GM12891 (cell line): ENCODE results near the gene OR1E2. TPM values are rescaled to one million over a fixed set of nuclear protein-coding genes. Genes with fewer than 3 reads are reported as not detected.
"Not testable (repeated sequence)": the region's sequence is repeated elsewhere in the genome, so short reads cannot be mapped to it uniquely, and the experiment has no call there.

Experiments
- DNase-seq: peaks from one replicate; pipeline ENCODE4 v3.0.0; 2011; ENCODE audit warnings: low spot score; ENCODE audit not compliant: insufficient read length
- FAIRE-seq: peaks from 2 replicates; lab custom pipeline; 2011; peaks lifted over from hg19 to GRCh38; lab: Jason Lieb, UNC
- PAX5 ChIP-seq: IDR thresholded peaks from 2 replicates; pipeline ENCODE4 v1.6.1; 2011; ENCODE audit warnings: low read length, moderate library complexity, mild to moderate bottlenecking; ENCODE audit not compliant: insufficient read depth, severe bottlenecking
- POLR2A ChIP-seq: IDR thresholded peaks from 2 replicates; pipeline ENCODE4 v1.6.1; 2011; ENCODE audit warnings: low read depth, low read length, control low read depth
- POLR2AphosphoS5 ChIP-seq: IDR thresholded peaks from 2 replicates; pipeline ENCODE4 v1.6.1; 2011; ENCODE audit warnings: low read depth, low read length, control low read depth
- POU2F2 ChIP-seq: IDR thresholded peaks from 2 replicates; pipeline ENCODE4 v1.6.1; 2011; ENCODE audit warnings: low read depth, mild to moderate bottlenecking, control low read depth, low read length, moderate library complexity
- SPI1 ChIP-seq: IDR thresholded peaks from 2 replicates; pipeline ENCODE4 v1.6.1; 2011; ENCODE audit warnings: low read depth, low read length, control low read depth
- TAF1 ChIP-seq: IDR thresholded peaks from 2 replicates; pipeline ENCODE4 v1.6.1; 2011; ENCODE audit warnings: low read depth, low read length, control low read depth
- polyA plus RNA-seq: library from polyadenylated mRNA; unstranded; fragments of >200 nt; gene quantifications from one replicate; pipeline ENCODE4 v1.2.1, GENCODE V29; 2012; ENCODE audit warnings: low read depth, missing spikeins, inconsistent platforms; ENCODE audit not compliant: missing spikeins

OR1E2 gene
- not detected for polyA plus RNA-seq

- TF ChIP-seq POLR2A (no peak), POLR2AphosphoS5 (no peak), POU2F2 (no peak), SPI1 (no peak), PAX5 (no peak), TAF1 (no peak)
- FAIRE-seq (no peak), DNase-seq (no peak)
Measured at GRCh38 chr17:3433741-3434140, at the start of gene OR1E2. Gene OR1E2, minus strand, starts transcription at chr17:3433841. Its CDS starts 0 bp downstream, at chr17:3433841.

DNA sequence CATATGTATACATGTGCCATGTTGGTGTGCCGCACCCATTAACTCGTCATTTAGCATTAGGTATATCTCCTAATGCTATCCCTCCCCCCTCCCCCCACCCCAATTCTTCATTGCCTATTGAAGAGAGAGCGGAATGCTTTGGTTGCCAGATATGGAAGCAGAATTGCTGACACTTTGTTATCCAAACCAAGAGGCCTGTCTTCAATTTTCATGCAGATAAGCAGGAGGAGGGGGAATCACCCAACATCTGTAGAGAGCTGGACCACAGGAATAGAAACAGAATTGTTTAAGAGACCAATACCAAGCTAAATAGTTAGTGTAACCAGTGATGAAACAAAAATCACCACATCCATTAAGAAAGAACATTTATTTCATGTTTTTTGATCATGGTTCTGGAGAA, 49.2 kb upstream of the OR1E2 start:
- DNase-seq (no peak), FAIRE-seq (no peak)
- TF ChIP-seq POLR2AphosphoS5: no peak
- TF ChIP-seq TAF1: no peak
- no peak for TF ChIP-seq SPI1
- no peak for TF ChIP-seq POLR2A
- no peak for TF ChIP-seq POU2F2
- no peak for TF ChIP-seq PAX5

- DNase-seq (no peak), FAIRE-seq (no peak)
- no peak for TF ChIP-seq TAF1
- no peak for TF ChIP-seq POLR2A
Measured at GRCh38 chr17:3479988-3480387, 46.3 kb upstream of the OR1E2 start.

DNA sequence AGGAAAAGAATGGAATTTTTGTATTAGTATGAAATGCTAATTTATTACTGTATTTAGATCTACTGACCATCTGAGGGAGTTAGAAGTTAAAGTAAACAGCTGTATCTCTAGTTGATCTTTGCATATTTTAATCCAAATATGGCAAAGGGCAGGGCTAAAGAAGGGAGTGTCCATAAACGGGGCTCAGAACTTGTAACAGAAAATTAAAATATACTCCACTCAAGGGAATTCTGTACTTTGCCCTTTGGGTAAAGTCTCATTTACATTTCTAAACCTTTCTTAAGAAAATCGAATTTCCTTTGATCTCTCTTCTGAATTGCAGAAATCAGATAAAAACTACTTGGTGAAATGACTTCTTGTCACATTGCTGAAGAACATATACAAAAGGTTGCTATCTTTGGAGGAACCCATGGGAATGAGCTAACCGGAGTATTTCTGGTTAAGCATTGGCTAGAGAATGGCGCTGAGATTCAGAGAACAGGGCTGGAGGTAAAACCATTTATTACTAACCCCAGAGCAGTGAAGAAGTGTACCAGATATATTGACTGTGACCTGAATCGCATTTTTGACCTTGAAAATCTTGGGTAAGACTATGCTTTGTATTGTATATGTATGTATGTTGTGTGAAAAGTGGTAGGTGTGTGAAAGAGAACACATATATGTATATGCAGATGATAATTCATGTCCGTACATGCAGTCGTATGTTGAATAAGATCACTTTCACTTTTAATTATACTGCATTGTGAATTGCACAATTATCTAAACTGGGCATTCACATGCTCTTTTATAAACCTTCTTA, 42.4 kb upstream of the OR1E2 start, which contains the start of gene ASPA:
ASPA (plus strand) TSS at position 186 of the 799 bp plus-strand sequence; CDS start at position 349, 163 bp downstream.
- TF ChIP-seq POLR2A: no peak
- no peak for TF ChIP-seq POLR2AphosphoS5
- TF ChIP-seq TAF1: no peak
- TF ChIP-seq POU2F2: no peak
- TF ChIP-seq SPI1: no peak
- no peak for TF ChIP-seq PAX5
- DNase-seq (no peak), FAIRE-seq (peak; percentile 23)

DNA sequence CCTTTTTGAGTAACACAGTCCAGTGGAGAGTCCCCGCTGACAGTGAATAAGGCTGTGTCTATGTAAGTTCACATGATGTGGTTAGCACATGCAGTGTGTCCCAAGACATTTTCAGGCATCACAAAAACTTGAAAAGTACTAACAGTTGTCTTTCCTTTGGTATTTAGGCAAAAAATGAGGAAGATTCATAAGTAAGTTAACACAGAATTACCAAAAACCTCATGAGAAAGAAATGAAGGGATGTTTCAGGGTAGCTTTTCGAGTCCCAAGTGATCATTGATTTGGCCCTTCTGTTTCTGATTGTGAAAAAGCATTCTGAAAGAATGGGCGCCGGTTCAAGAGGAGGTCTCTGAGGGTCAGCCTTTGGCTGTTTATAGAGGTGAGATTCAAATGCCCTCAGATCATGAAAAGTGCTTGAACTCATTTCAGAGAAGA, 41.6 kb upstream of the OR1E2 start:
- DNase-seq (no peak), FAIRE-seq (no peak)
- no peak for TF ChIP-seq PAX5
- TF ChIP-seq POLR2AphosphoS5: no peak
- no peak for TF ChIP-seq POU2F2
- no peak for TF ChIP-seq SPI1
- TF ChIP-seq POLR2A: no peak
- TF ChIP-seq TAF1: no peak

- FAIRE-seq: no peak
- DNase-seq: no peak
- TF ChIP-seq POLR2AphosphoS5: no peak
- no peak for TF ChIP-seq SPI1
- no peak for TF ChIP-seq POU2F2
- no peak for TF ChIP-seq POLR2A
- no peak for TF ChIP-seq PAX5
- no peak for TF ChIP-seq TAF1
Measured at GRCh38 chr17:3474212-3474611, 40.6 kb upstream of the OR1E2 start.

GRCh38 chr17:3472137-3472536, 38.5 kb upstream of the OR1E2 start:
- TF ChIP-seq POU2F2: no peak
- TF ChIP-seq TAF1: no peak
- no peak for TF ChIP-seq PAX5
- no peak for TF ChIP-seq POLR2AphosphoS5
- no peak for TF ChIP-seq POLR2A
- no peak for TF ChIP-seq SPI1
- FAIRE-seq (no peak), DNase-seq (no peak)

GRCh38 chr17:3471599-3471998, 38.0 kb upstream of the OR1E2 start, which contains the start of gene SPATA22:
Gene SPATA22, minus strand, starts transcription at chr17:3471819. Its CDS starts 2,494 bp downstream, at chr17:3469325.
- FAIRE-seq (no peak), DNase-seq (no peak)
- TF ChIP-seq PAX5 (no peak), POLR2A (no peak), POU2F2 (no peak), POLR2AphosphoS5 (no peak), TAF1 (no peak)

DNA sequence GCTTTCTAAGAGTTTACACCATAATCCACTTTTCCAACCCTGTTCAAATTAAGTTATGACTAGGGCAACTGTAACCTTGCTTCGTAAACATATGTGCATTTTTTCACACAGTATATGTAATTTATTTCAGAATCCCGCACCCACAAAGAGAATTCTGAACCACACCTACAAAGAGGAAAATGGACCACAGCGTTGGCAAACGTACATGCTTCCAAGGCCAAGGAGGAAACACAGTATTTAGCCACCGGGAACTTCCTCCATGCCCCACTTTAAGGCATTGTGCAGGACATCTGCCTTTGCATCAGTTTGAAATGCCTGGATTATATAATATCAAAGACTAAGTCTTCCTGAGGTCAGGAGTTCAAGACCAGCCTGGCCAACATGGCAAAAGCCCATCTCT, 35.9 kb upstream of the OR1E2 start:
- no peak for TF ChIP-seq POLR2A
- no peak for TF ChIP-seq SPI1
- no peak for TF ChIP-seq POLR2AphosphoS5
- no peak for TF ChIP-seq PAX5
- no peak for TF ChIP-seq POU2F2
- no peak for TF ChIP-seq TAF1
- FAIRE-seq (no peak), DNase-seq (no peak)

DNA sequence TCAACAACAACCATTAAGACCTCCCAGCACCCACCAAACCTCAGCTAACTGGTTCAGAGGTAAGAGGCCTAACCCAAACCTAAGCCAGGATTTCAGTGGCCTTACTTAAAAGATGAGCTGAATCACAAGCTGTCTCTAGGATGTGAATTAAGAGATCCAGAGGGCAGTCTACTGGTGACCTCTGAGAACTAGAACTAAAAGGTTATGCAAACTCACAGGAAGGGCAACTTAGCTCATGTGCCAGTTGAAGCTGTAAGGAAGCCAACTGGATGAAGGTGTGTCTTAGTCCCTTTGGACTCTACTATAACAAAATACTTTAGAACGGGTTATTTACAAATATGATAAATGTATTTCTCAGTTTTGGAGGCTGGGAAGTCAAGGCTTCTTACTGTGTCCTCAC, 32.7 kb upstream of the OR1E2 start:
- not testable (repeated sequence) for DNase-seq, FAIRE-seq
